HG02623 (cell line): Measurements from ENCODE around the gene ACADM.
"Not testable (repeated sequence)": the region's sequence is repeated elsewhere in the genome, so short reads cannot be mapped to it uniquely, and the experiment has no call there.

ENCODE experiments used
- ATAC-seq: cut with Tn5 transposase; IDR thresholded peaks from one replicate; pipeline ENCODE4 v1.9.1; 2021; ENCODE audit warnings: moderate library complexity; ENCODE audit not compliant: unreplicated experiment

Gene ACADM

GRCh38 chr1:75791022-75791421 lies 66.5 kb downstream of the ACADM start:
- no peak for ATAC-seq

- no peak for ATAC-seq
Measured at GRCh38 chr1:75792091-75792490, 67.6 kb downstream of the ACADM start.

- no peak for ATAC-seq
Measured at GRCh38 chr1:75794382-75794781, 69.9 kb downstream of the ACADM start.

DNA sequence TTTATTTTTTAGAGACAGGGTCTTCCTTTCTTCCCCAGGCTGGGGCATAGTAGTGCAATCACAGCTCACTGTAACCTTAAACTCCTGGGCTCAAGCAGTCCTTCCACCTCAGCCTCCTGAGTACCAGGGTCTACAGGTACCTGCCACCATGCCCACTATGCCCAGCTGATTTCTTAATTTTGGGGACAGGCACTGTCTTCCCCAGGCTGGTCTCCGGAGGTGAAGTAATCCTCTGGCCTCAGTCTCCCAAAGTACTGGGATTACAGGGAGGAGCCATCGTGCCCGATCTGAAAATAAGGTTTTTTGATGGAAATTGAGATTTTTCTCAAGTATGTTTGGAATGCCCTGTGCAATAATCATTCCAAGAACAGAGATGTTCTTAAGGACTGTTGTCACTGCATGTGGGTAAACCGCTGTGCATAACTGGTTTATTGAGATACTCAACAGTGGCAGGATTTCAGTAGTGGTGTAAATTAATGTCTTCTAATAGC lies 71.2 kb downstream of the ACADM start:
- no peak for ATAC-seq

DNA sequence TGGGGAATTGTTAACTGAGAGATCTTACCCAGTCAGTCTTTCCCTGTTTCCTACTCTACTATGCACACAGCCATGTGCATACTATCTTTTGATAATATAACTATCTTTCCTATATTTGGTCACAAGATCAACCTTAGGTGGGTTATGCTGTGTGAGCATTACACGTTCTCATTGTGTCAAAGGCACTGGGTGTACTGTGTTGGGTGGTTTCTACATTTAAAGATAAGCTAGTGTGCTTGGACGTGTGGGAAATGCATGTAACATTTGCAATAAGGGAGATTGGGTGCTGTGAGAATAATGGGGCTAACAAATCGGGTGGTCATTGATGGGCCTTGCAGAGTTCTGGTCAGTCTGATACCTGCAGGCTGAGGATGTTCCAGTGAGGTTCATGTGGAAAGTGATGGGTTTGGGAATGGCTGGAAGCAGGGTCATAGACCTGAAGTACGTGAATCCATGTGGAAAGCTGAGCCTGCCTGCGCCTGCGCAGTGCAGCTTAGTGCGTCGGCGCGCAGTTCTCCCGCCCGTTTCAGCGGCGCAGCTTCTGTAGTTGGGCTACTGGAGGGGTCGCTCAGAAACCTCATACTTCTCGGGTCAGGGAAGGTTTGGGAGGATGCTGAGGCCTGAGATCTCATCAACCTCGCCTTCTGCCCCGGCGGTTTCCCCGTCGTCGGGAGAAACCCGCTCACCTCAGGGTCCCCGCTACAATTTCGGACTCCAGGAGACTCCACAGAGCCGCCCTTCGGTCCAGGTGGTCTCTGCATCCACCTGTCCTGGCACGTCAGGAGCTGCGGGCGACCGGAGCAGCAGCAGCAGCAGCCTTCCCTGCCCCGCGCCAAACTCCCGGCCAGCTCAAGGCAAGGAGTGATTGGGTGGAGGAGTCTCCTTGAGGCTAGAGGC lies 72.1 kb downstream of the ACADM start, which contains the start of gene MSH4:
Gene MSH4 (plus strand): TSS at position 507 of the 897 bp plus-strand sequence. CDS start 104 bp downstream, at position 611.
- ATAC-seq: no peak

GRCh38 chr1:75797273-75797588 lies 72.7 kb downstream of the ACADM start:
- ATAC-seq: no peak

DNA sequence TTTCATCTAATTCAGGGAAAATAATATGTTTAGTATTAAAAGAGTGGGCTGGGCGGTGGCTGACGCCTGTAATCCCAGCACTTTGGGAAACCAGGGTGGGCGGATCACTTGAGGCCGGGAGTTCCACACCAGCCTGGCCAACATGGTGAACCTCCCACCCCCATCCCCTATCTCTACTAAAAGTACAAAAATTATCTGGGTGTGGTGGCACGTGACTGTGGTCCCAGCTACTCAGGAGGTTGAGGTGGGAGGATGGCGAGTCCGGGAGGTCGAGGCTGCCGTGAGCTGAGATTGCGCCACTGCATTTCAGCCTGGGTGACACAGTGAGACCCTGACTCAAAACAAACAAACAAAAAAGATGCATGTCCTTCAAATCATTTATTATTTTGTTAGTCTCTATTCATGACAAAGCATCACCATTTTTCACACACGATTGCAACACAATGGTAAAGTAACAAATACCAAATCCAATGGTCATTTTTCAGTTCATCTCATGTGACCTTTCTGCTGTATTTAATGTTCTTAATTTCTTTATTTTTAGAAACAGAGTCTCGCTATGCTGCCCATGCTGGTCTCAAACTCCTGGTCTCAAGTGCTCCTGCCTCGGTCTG lies 73.2 kb downstream of the ACADM start:
- no peak for ATAC-seq

DNA sequence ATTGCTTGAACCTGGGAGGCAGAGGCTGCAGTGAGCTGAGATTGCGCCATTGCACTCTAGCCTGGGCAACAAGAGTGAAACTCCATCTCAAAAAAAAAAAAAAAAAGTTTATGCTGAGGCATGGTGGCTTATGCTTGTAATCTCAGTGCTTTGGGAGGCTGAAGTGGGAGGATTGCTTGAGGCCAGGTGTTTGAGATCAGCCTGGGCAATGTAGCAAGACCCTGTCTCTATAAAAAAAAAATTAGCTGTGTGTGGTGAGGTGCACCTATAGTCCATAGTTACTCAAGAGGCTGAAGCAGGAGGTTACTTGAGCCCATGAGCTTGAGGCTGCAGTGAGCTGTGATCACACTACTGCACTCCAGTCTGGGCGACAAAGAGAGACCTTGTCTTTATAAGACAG lies 77.0 kb downstream of the ACADM start:
- not testable (repeated sequence) for ATAC-seq

GRCh38 chr1:75808921-75809320 lies 84.4 kb downstream of the ACADM start:
- no peak for ATAC-seq

DNA sequence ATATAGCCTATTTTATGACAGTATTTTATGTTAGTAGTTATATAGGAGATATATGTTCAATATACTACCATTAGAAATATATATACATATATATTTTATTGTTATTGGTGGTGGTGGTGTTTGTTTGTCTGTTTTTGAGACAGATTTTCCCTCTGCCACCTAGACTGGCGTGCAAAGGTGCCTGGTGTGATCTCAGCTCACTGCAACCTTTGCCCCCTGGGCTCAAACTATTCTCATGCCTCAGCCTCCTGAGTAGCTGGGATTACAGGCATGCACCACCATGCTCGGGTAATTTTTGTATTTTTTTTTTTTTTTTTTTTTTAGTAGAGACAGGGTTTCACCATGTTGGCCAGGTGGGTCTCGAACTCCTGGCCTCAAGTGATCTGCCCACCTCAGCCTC lies 85.6 kb downstream of the ACADM start:
- ATAC-seq: not testable (repeated sequence)

DNA sequence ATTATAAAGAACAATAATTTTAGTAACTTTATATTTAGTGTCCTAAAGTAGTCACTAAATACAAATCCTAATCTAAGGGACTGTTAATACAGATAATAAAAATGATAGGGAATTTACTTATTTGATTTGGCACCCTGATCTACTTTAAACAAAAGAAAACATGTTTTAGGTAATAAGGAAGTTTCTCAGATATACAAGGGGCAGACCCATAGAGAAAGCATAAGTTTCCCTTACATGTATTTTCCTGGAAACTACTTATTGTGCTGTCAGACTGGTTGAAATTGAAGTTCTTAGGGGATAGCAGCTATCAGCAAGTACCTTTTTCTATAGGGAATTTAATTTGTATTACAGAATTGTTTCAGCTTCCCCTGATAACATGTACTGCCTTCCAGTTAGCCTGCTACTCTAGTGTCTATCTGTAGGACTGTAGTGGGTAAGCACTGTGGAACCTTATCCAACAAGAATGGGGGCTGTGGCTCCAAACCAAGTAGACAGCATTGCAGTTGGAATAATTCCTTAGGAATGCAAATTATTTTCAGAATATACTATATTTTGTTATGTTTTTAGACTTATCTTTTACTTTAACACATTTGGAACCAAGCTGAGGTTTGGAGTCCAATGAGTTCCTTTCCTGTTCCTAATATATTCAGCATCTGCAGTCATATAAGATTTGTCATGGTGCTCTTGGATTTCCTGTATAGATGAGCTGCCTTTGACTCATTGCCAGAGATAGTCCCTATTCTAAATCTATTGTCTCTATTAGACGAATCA lies 86.9 kb downstream of the ACADM start:
- no peak for ATAC-seq

DNA sequence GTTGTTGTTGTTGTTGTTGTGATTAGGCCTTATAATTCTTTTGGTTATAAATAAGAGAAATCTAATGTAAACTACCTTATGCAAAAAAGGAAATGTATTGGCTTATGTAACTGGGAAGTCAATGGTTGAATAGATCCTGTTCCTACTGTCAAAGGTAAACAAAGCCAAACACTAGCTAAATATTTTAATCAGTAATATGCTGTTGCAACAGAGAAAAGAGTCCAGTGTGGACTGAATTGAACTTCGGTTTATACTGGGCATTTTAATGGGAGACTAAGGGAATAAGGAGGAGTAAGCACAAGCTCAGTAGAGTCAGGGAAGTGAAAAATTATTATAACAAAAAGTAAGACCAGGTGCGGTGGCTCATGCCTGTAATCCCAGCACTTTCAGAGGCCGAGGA lies 87.6 kb downstream of the ACADM start:
- no peak for ATAC-seq
